GM23248 (cell line): ENCODE results near the gene PPP1R9B. TPM values are rescaled to one million over a fixed set of nuclear protein-coding genes. Genes with fewer than 3 reads are reported as not detected.

Experiments
- DNase-seq: peaks from one replicate; pipeline ENCODE4 v3.0.0-alpha.2; 2015
- H2AFZ ChIP-seq: fragments of 200-600 bp; sonication (generic); 2 replicates; pipeline ENCODE4 v1.6.1; 2016; ENCODE audit warnings: antibody characterized with exemption
- H3F3A ChIP-seq: fragments of 200-600 bp; sonication (generic); 2 replicates; pipeline ENCODE4 v1.6.1; 2016; ENCODE audit warnings: mild to moderate bottlenecking, antibody characterized with exemption, mixed run types; ENCODE audit not compliant: insufficient read depth
- H3K27ac ChIP-seq: fragments of 200-600 bp; sonication (generic); 2 replicates; pipeline ENCODE4 v1.5.1; 2016; ENCODE audit warnings: mild to moderate bottlenecking
- H3K27me3 ChIP-seq: fragments of 200-600 bp; sonication (generic); replicated peaks from 2 replicates; pipeline ENCODE4 v1.6.1; 2016; ENCODE audit warnings: mild to moderate bottlenecking; ENCODE audit not compliant: insufficient read depth
- H3K36me3 ChIP-seq: fragments of 200-600 bp; sonication (generic); 2 replicates; pipeline ENCODE4 v1.6.1; 2016; ENCODE audit warnings: low read depth, mild to moderate bottlenecking
- H3K4me1 ChIP-seq: fragments of 200-600 bp; sonication (generic); 2 replicates; pipeline ENCODE4 v1.6.1; 2016; ENCODE audit warnings: mild to moderate bottlenecking; ENCODE audit not compliant: insufficient read depth
- H3K4me2 ChIP-seq: fragments of 200-600 bp; sonication (generic); one replicate; pipeline ENCODE4 v1.6.1; 2016; ENCODE audit warnings: mild to moderate bottlenecking; ENCODE audit not compliant: unreplicated experiment
- H3K4me3 ChIP-seq: fragments of 200-600 bp; sonication (generic); 2 replicates; pipeline ENCODE4 v1.5.1; 2016; ENCODE audit warnings: mild to moderate bottlenecking
- H3K79me2 ChIP-seq: fragments of 200-600 bp; sonication (generic); 2 replicates; pipeline ENCODE4 v1.6.1; 2016; ENCODE audit warnings: mild to moderate bottlenecking; ENCODE audit not compliant: insufficient read depth
- H3K9ac ChIP-seq: fragments of 200-600 bp; sonication (generic); 2 replicates; pipeline ENCODE4 v1.6.1; 2016; ENCODE audit warnings: mild to moderate bottlenecking
- H3K9me2 ChIP-seq: fragments of 200-600 bp; sonication (generic); 2 replicates; pipeline ENCODE4 v1.6.1; 2016; ENCODE audit warnings: mixed run types, mild to moderate bottlenecking, moderate library complexity; ENCODE audit not compliant: insufficient read depth
- H3K9me3 ChIP-seq: fragments of 200-600 bp; sonication (generic); one replicate; pipeline ENCODE4 v1.6.1; 2017; ENCODE audit warnings: low read depth
- H4K20me1 ChIP-seq: fragments of 200-600 bp; sonication (generic); 2 replicates; pipeline ENCODE4 v1.6.0; 2016; ENCODE audit not compliant: insufficient read depth
- EZH2 ChIP-seq: fragments of 200-600 bp; sonication (generic); IDR thresholded peaks from 2 replicates; pipeline ENCODE4 v1.6.1; 2018; ENCODE audit warnings: antibody characterized with exemption, mild to moderate bottlenecking; ENCODE audit not compliant: insufficient read depth, poor library complexity, severe bottlenecking
- EZH2phosphoT487 ChIP-seq: fragments of 200-600 bp; sonication (generic); IDR thresholded peaks from 2 replicates; pipeline ENCODE4 v1.6.1; 2018; ENCODE audit warnings: antibody characterized with exemption, moderate library complexity, mild to moderate bottlenecking, low read depth; ENCODE audit not compliant: insufficient read depth
- WGBS, 2 experiments: methylation state at CpG; one replicate each; pipeline ENCODE4 v1.1.6; 2015 to 2017; ENCODE audit warnings: low lambda C conversion rate in 2 of 2, low coverage in 1 of 2; ENCODE audit errors: missing lambda C conversion rate in 2 of 2; 5-methylcytosine and 5-hydroxymethylcytosine counted together
- in situ Hi-C: fragments of 300-500 bp; cut with MboI; formaldehyde crosslinking; loops from 2 replicates; pipeline ENCODE4 v1.15.0; 2020
- polyA plus RNA-seq: library from polyadenylated mRNA; unstranded; fragments of >200 nt; fragmentation: Nextera tagmentation; extraction: Ambion mirVana; gene quantifications from 2 replicates; pipeline ENCODE4 v1.2.1, GENCODE V29; 2016
- total RNA-seq: library from RNA; depleted of rRNA; stranded (reverse); fragments of >200 nt; shearing (Covaris generic); gene quantifications from 2 replicates; pipeline ENCODE4 v1.2.3, GENCODE V29; 2014

The PPP1R9B gene
- total and polyA plus RNA-seq, 2 experiments from 2014 or later = 2.3 to 69.4 TPM

DNA sequence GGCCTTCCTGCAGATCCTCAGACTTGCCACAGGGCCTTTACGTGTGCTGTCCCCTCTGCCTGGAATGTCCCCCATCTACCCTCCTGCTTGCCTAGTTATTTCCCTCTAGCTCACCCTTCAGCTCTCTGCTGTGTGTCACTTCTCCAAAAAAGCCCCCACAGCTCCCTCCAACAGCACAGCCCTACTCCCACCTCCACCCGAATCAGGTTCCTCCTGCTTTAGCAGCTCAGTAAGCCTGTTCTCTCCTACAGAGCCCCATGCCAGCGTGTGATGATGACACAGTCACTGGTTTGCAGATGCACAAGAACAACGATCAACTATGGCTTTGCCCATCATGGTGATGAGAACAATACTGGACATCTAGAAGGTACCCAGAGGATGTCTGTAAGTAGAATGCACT, 13.4 kb downstream of the PPP1R9B start:
- Histone ChIP-seq H3K4me2 (no peak overlapping the region), H3K9me2 (no peaks in the 10 kb centered on the region), H3K4me1 (peaks cover 22% of the 10 kb centered on the region), H3K27ac (no peak overlapping the region), H3K4me3 (no peak overlapping the region), H3F3A (peaks cover 30% of the 10 kb centered on the region; the same call in 1 of the 2 replicates), H2AFZ (no peak overlapping the region), H3K9ac (no peak overlapping the region), H3K9me3 (no peaks in the 10 kb centered on the region), H4K20me1 (no peaks in the 10 kb centered on the region), H3K79me2 (peaks cover 18% of the 10 kb centered on the region; the same call in 1 of the 2 replicates), H3K27me3 (no peaks in the 10 kb centered on the region), H3K36me3 (peaks cover 28% of the 10 kb centered on the region)
- DNase-seq = no peak
- 79 to 84% methylated on average over 4 of the region's 4 CpGs for WGBS, 2 experiments
- TF ChIP-seq EZH2phosphoT487 (no peak), EZH2 (no peak)
- in situ Hi-C loops = no loop called here

- no peaks in the 10 kb centered on the region for H3K9me3 ChIP-seq
- no peaks in the 10 kb centered on the region for H3K27me3 ChIP-seq
- H3K9ac ChIP-seq = no peak overlapping the region
- no peak overlapping the region for H3K4me3 ChIP-seq
- no peak for TF ChIP-seq EZH2phosphoT487
- TF ChIP-seq EZH2 = no peak
- no peak overlapping the region for H3K4me2 ChIP-seq
- H3K36me3 ChIP-seq = peaks cover 28% of the 10 kb centered on the region
- WGBS, 2 experiments = 90 to 93% methylated on average over 11 of the region's 11 CpGs
- peaks cover 12% of the 10 kb centered on the region; the same call in 1 of the 2 replicates for H3K79me2 ChIP-seq
- H3K4me1 ChIP-seq = peaks cover 22% of the 10 kb centered on the region
- DNase-seq = no peak
- H3K9me2 ChIP-seq = no peaks in the 10 kb centered on the region
- no peak overlapping the region for H3K27ac ChIP-seq
- H4K20me1 ChIP-seq = no peaks in the 10 kb centered on the region
- no peak overlapping the region for H2AFZ ChIP-seq
- in situ Hi-C loops = no loop called here
- peaks cover 34% of the 10 kb centered on the region; the same call in 1 of the 2 replicates for H3F3A ChIP-seq
Observed at GRCh38 chr17:50136096-50136687, 14.3 kb downstream of the PPP1R9B start.

DNA sequence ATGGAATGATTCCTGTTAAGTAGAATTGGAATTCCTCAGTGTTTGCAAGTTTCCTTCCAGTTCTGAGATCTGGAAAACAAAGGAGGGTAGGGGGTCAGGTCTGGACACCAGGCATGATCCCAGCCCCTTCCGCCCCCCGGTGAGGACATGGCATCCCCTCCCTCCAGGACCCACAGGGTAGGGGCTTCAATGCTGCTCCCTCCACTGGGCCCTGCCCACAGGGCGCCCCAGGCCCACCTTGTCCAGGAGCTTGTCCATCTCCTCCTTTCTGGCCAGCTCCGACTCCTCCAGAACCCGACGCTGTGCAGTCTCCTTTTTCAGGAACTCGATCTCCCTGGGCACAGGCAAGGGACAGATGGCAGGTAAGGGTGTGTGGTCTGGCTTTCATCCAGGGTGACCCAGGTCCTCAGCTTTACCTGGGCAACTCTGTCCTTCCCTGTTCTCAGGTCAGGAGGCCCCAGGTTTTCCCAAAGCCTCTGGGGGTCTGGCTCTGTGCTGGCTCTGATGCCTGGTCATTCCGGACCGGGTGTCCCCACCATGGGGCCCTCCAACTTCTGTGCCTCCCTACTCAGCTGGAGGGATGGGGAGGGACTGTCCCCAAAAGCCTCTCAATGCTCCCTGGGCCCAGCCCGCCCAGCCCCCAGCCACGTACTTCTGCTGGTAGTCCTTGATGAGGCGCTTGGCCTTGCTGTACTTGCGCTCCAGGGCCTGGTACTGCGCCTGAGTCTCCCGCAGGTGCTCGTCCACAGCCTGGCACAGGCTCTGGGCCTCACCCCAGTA, 15.0 kb downstream of the PPP1R9B start:
- peaks cover 22% of the 10 kb centered on the region for H3K4me1 ChIP-seq
- H3K4me2 ChIP-seq = no peak overlapping the region
- no peaks in the 10 kb centered on the region for H3K27me3 ChIP-seq
- no peaks in the 10 kb centered on the region for H4K20me1 ChIP-seq
- H2AFZ ChIP-seq = no peak overlapping the region
- WGBS, 2 experiments = 94 to 96% methylated on average over 13 to 16 of the region's 16 CpGs
- peaks cover 12% of the 10 kb centered on the region; the same call in 1 of the 2 replicates for H3K79me2 ChIP-seq
- H3K9ac ChIP-seq = no peak overlapping the region
- H3K36me3 ChIP-seq = peaks cover 24% of the 10 kb centered on the region
- H3K4me3 ChIP-seq = no peak overlapping the region
- DNase-seq = no peak
- no peaks in the 10 kb centered on the region for H3K9me2 ChIP-seq
- no peak overlapping the region for H3K27ac ChIP-seq
- in situ Hi-C loops = no loop called here
- H3K9me3 ChIP-seq = no peaks in the 10 kb centered on the region
- peaks cover 34% of the 10 kb centered on the region; the same call in 1 of the 2 replicates for H3F3A ChIP-seq
- TF ChIP-seq EZH2phosphoT487 (no peak), EZH2 (no peak)

DNA sequence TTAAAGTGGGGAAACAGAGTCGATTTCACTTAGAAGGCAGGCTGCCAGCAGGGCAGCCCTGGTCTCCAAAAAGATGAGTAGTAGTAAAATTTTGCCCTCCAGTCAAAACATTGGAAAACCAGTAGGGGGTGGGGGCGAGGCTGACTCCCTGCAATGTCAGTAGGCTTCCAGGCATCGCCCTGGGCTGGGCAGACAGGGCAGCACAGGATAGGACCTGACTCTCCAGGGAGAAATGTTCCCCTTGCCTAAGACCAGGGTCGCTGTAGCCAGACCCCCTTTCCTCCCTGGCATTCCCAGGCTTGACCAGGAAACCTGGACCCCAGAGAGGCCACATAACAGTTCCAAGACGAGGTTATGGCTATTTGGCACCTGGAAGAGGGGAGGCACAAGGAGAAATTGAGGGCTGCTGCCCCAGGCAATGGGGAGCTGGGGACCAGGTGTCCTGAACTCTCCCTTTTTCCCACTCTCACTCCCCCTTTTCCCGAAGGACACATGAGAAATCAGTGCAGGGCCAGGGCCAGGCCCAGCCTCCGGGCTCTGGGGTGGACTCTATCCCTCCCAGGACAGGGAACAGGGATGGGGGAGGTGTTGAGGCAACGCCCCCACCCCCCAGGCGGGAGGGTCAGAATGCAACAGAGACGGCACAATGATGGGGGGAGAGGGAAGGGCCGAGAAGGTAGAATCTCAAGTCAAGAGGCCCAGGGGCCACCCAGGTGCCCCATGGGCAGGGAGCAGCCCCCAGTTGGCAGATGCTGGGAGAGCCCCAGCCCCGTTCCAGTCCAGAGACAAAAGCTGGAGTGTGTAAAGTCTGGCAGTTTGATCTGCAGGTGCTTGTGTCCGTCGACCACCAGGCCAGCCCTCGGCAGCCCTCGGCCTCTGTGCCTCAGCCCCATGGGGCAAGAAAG, 16.0 kb downstream of the PPP1R9B start:
- Histone ChIP-seq H3K27ac (peak overlapping the region; percentile 44), H3K4me2 (no peak overlapping the region), H3K4me1 (peaks cover 22% of the 10 kb centered on the region), H4K20me1 (no peaks in the 10 kb centered on the region), H3K36me3 (peaks cover 15% of the 10 kb centered on the region), H3K9ac (0 out of 2 replicates have a peak overlapping the region, but pooled peaks have one; percentile 36), H3K9me3 (no peaks in the 10 kb centered on the region), H3F3A (peaks cover 34% of the 10 kb centered on the region; the same call in 1 of the 2 replicates), H3K27me3 (no peaks in the 10 kb centered on the region), H2AFZ (no peak overlapping the region), H3K4me3 (no peak overlapping the region), H3K9me2 (no peaks in the 10 kb centered on the region), H3K79me2 (peaks cover 10% of the 10 kb centered on the region; the same call in 1 of the 2 replicates)
- peak; percentile 69 for DNase-seq
- 55 to 61% methylated on average over 13 to 16 of the region's 16 CpGs for WGBS, 2 experiments
- TF ChIP-seq EZH2phosphoT487 = no peak
- TF ChIP-seq EZH2 = no peak
- in situ Hi-C loops = no loop called here
